ENCODE data around the gene SRCIN1. TPM values are rescaled to one million over a fixed set of nuclear protein-coding genes. Genes with fewer than 3 reads are reported as not detected.

The SRCIN1 gene
- total RNA-seq, 1 donor from 2014 or later = 0.59 TPM

DNA sequence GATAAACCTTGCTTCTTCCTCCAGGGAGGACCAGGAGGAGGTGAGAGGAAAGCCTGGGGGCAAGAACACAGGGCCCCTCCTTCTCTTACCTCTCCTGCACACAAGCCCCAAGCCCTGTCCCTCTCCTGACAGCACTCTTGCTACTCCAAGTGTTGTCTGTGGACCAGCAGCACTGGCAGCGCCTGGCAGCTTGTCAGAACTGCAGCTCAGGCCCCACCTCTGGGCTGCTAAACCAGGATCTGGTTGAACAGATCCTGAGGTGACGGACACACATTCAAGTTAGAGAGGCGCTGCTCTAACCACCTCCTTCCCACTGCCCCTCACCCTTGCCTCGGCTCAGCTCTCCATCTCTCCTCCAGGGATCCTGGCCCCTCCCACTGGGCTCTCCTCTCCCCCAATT is 56.5 kb downstream of the SRCIN1 start:
- peaks cover 13% of the 10 kb centered on the region for H3K27me3 Mint-ChIP-seq (ENCODE audit: unreplicated experiment)
- no peaks in the 10 kb centered on the region for H3K9me3 Mint-ChIP-seq (ENCODE audit: unreplicated experiment)
- DNase-seq (ENCODE audit: low spot score) = no peak
- H3K27ac Mint-ChIP-seq (ENCODE audit: unreplicated experiment) = no peak overlapping the region
- TF ChIP-seq, protein P1, sequence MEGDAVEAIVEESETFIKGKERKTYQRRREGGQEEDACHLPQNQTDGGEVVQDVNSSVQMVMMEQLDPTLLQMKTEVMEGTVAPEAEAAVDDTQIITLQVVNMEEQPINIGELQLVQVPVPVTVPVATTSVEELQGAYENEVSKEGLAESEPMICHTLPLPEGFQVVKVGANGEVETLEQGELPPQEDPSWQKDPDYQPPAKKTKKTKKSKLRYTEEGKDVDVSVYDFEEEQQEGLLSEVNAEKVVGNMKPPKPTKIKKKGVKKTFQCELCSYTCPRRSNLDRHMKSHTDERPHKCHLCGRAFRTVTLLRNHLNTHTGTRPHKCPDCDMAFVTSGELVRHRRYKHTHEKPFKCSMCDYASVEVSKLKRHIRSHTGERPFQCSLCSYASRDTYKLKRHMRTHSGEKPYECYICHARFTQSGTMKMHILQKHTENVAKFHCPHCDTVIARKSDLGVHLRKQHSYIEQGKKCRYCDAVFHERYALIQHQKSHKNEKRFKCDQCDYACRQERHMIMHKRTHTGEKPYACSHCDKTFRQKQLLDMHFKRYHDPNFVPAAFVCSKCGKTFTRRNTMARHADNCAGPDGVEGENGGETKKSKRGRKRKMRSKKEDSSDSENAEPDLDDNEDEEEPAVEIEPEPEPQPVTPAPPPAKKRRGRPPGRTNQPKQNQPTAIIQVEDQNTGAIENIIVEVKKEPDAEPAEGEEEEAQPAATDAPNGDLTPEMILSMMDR (IDR thresholded peaks at IDR 0.05; ENCODE audit: unreplicated experiment) = no peak
- no peaks in the 10 kb centered on the region for H3K36me3 Mint-ChIP-seq (ENCODE audit: low read depth, unreplicated experiment)
- H3K4me1 Mint-ChIP-seq (ENCODE audit: unreplicated experiment) = no peaks in the 10 kb centered on the region
- no peak overlapping the region for H3K4me3 Mint-ChIP-seq (ENCODE audit: unreplicated experiment)

DNA sequence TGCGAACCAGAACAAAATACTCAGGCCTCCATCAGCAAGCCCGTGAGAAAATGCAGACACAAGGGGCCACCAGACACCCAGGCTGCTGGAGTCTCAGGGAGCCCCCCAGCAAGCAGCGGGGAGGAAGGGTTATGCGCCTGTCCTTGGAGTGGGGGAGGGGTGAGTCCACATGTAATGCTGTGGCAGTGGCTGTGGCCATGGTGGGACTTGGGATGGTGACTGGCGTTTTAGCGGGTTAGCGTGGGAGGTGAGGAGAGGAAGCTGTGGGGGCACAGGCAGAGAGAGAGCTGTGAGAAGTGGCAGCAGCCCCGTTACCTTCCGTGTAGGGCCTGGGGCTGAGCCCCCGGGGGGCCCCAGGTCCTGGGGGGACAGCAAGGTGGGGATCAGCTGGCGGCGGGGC is 58.3 kb downstream of the SRCIN1 start:
- no peak overlapping the region for H3K27ac Mint-ChIP-seq (ENCODE audit: unreplicated experiment)
- H3K4me3 Mint-ChIP-seq (ENCODE audit: unreplicated experiment) = no peak overlapping the region
- no peak for DNase-seq (ENCODE audit: low spot score)
- no peaks in the 10 kb centered on the region for H3K36me3 Mint-ChIP-seq (ENCODE audit: low read depth, unreplicated experiment)
- peaks cover 17% of the 10 kb centered on the region for H3K27me3 Mint-ChIP-seq (ENCODE audit: unreplicated experiment)
- TF ChIP-seq, protein P1 (IDR thresholded peaks at IDR 0.05; ENCODE audit: unreplicated experiment) = no peak
- no peaks in the 10 kb centered on the region for H3K9me3 Mint-ChIP-seq (ENCODE audit: unreplicated experiment)
- peaks cover 2% of the 10 kb centered on the region for H3K4me1 Mint-ChIP-seq (ENCODE audit: unreplicated experiment)

DNA sequence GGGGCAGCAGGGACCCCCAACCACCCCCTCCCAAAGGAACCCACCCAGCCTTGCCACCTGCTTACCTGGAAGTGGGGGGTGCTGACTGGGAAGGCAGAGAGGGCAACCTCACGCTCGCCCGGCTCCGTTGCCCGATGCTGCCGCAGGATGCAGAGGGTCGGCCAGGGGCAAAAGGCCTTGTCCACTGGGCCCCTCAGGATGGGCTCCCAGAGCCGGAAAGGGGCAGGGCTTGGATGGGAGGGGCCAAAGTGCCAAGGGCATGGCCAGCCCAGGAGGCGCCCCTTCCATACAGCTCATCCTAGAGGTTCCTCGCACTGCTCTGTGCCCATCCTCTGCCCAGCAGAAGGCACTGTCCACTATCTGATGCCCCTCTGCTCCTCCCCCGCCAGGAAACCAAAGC is 59.4 kb downstream of the SRCIN1 start:
- no peak overlapping the region for H3K4me3 Mint-ChIP-seq (ENCODE audit: unreplicated experiment)
- no peaks in the 10 kb centered on the region for H3K36me3 Mint-ChIP-seq (ENCODE audit: low read depth, unreplicated experiment)
- DNase-seq (ENCODE audit: low spot score) = no peak
- TF ChIP-seq, protein P1 (IDR thresholded peaks at IDR 0.05; ENCODE audit: unreplicated experiment) = no peak
- H3K27ac Mint-ChIP-seq (ENCODE audit: unreplicated experiment) = no peak overlapping the region
- no peaks in the 10 kb centered on the region for H3K9me3 Mint-ChIP-seq (ENCODE audit: unreplicated experiment)
- peaks cover 2% of the 10 kb centered on the region for H3K4me1 Mint-ChIP-seq (ENCODE audit: unreplicated experiment)
- peaks cover 16% of the 10 kb centered on the region for H3K27me3 Mint-ChIP-seq (ENCODE audit: unreplicated experiment)

DNA sequence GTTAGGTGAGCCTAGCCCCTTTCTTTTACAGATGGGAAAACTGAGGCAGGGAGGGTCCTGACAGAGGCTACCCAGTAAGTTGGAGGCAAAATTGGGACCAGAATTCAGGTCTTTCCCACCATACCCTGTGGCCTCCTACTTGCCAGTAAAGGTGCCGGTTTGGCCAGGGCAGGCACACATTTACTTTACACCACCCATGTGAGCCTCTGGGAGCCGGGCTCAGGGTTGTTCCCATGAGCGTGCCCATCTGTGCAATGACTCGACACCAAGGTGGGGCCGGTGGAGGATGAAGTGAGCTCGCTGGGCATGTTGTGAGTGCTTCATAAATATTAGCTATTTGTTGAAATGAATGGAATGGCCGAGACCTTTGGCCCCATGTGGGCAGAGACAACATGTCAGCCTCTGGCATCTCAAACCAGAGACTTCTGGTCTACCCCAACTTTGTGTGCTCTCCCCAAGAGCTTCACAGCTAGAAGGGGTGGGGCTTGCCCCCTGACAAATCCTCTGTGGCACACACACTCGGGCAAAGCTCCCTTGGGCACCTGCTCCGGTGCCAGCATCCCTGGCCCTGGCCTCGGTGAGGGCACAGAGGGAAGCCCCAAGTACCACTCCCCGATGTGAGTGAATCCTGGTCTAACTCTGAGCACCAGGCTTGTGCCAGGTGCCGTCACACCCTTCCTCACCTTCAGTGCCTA is 60.1 kb downstream of the SRCIN1 start:
- Mint-ChIP-seq H3K9me3 (ENCODE audit: unreplicated experiment) (no peaks in the 10 kb centered on the region), H3K4me3 (ENCODE audit: unreplicated experiment) (no peak overlapping the region), H3K27ac (ENCODE audit: unreplicated experiment) (no peak overlapping the region), H3K4me1 (ENCODE audit: unreplicated experiment) (peaks cover 2% of the 10 kb centered on the region), H3K27me3 (ENCODE audit: unreplicated experiment) (peaks cover 14% of the 10 kb centered on the region), H3K36me3 (ENCODE audit: low read depth, unreplicated experiment) (no peaks in the 10 kb centered on the region)
- TF ChIP-seq, protein P1 (IDR thresholded peaks at IDR 0.05; ENCODE audit: unreplicated experiment) = no peak
- DNase-seq (ENCODE audit: low spot score) = no peak

DNA sequence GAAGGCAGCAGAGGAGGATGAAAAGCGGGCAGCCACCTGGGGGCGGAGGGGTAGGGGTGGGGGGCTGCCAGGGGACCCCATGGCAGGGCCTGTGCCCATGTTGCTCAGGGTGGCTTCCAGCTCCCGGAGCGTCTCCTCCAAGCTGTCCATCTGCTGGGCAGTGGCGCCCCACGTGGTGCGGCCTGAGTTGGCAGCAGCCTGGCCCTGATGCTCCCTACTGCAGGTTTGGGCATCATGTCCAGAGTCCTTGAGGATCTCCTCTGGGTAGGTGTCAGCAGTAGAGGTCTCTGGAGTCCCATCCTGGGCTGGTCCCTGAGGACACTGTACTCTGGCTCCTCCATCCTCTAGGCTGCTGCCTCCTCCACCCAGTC is 60.9 kb downstream of the SRCIN1 start:
- H3K36me3 Mint-ChIP-seq (ENCODE audit: low read depth, unreplicated experiment) = no peaks in the 10 kb centered on the region

More for the DNA sequence above, 60.9 kb downstream of the SRCIN1 start:
- peaks cover 11% of the 10 kb centered on the region for H3K27me3 Mint-ChIP-seq (ENCODE audit: unreplicated experiment)
- H3K27ac Mint-ChIP-seq (ENCODE audit: unreplicated experiment) = no peak overlapping the region
- H3K9me3 Mint-ChIP-seq (ENCODE audit: unreplicated experiment) = no peaks in the 10 kb centered on the region
- H3K4me1 Mint-ChIP-seq (ENCODE audit: unreplicated experiment) = peaks cover 2% of the 10 kb centered on the region
- H3K4me3 Mint-ChIP-seq (ENCODE audit: unreplicated experiment) = no peak overlapping the region
- no peak for DNase-seq (ENCODE audit: low spot score)
- TF ChIP-seq, protein P1 (IDR thresholded peaks at IDR 0.05; ENCODE audit: unreplicated experiment) = no peak

All from endothelial cell (in vitro differentiated cells).